A549 (cell line): Measurements from ENCODE around the gene DTHD1.

ENCODE experiments used
- POLR2A ChIP-seq: IDR thresholded peaks from 2 replicates; pipeline ENCODE4 v1.6.1; 2012; ENCODE audit warnings: mild to moderate bottlenecking, low read length
- RAD21 ChIP-seq, 2 experiments: fragments of >200 bp in 1 of 2; sonication (Bioruptor Twin) in 1 of 2; formaldehyde crosslinking in 1 of 2; IDR thresholded peaks in 1 of 2; conservative IDR thresholded peaks in 1 of 2; 2 replicates in 1 of 2; 3 replicates in 1 of 2; pipeline ENCODE4 v1.6.1; 2012 to 2018; ENCODE audit warnings: inconsistent platforms in 1 of 2
- RFX5 ChIP-seq: fragments of 450-650 bp; IDR thresholded peaks from 2 replicates; pipeline ENCODE4 v1.7.1; 2014; ENCODE audit warnings: antibody characterized with exemption, mild to moderate bottlenecking, moderate library complexity
- TF ChIP-seq, protein P1 (sequence below): fragments of 150-350 bp; IDR thresholded peaks from 2 replicates; pipeline ENCODE4 v1.6.1; 2014; ENCODE audit warnings: low read depth, mild to moderate bottlenecking, low read length
- TF ChIP-seq, protein P2 (sequence below): fragments of >200 bp; sonication (Bioruptor Twin); formaldehyde crosslinking; IDR thresholded peaks from 3 replicates; pipeline ENCODE4 v1.5.1; 2016

DNA sequence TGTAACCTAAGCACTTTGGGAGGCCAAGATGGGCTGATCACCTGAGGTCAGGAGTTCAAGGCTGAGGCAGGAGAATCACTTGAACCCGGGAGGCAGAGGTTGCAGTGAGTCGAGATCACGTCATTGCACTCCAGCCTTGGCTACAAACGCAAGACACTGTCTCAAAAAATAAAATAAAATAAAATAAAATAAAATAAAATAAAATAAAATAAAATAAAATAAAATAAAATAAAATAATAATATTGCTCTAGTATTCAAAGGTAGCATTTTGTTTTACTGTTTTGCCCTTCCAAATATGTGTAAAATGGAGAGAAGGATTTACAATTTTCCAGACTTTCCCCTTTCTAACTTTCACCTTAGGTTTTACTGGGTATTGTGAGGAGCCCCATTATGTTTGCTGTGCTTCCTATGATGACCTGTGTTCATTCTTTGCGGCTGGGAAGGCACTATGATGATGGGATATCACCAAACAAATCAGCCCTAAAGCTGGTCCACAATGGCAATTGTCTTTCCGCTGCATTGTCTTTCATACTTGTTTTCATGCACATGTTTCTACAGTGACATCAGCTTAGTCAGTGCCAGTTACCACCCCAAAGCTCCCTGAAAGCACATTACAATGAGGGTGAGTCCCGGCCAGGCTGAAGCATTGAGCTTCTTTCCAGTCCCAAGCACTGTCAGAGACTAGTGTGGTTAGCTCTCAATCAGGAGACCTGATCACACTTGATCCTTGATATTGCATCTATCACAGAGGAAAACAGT, 50.8 kb downstream of the DTHD1 start:
- TF ChIP-seq RAD21 (conservative IDR thresholded peaks at IDR 0.05 in 1 of 2, IDR thresholded peaks at IDR 0.05 in 1 of 2) (no peak), RFX5 (no peak), POLR2A (no peak)
- TF ChIP-seq, protein P1, sequence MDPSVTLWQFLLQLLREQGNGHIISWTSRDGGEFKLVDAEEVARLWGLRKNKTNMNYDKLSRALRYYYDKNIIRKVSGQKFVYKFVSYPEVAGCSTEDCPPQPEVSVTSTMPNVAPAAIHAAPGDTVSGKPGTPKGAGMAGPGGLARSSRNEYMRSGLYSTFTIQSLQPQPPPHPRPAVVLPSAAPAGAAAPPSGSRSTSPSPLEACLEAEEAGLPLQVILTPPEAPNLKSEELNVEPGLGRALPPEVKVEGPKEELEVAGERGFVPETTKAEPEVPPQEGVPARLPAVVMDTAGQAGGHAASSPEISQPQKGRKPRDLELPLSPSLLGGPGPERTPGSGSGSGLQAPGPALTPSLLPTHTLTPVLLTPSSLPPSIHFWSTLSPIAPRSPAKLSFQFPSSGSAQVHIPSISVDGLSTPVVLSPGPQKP = no peak
- TF ChIP-seq, protein P2, sequence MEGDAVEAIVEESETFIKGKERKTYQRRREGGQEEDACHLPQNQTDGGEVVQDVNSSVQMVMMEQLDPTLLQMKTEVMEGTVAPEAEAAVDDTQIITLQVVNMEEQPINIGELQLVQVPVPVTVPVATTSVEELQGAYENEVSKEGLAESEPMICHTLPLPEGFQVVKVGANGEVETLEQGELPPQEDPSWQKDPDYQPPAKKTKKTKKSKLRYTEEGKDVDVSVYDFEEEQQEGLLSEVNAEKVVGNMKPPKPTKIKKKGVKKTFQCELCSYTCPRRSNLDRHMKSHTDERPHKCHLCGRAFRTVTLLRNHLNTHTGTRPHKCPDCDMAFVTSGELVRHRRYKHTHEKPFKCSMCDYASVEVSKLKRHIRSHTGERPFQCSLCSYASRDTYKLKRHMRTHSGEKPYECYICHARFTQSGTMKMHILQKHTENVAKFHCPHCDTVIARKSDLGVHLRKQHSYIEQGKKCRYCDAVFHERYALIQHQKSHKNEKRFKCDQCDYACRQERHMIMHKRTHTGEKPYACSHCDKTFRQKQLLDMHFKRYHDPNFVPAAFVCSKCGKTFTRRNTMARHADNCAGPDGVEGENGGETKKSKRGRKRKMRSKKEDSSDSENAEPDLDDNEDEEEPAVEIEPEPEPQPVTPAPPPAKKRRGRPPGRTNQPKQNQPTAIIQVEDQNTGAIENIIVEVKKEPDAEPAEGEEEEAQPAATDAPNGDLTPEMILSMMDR = no peak
